ENCODE measurements around the gene FLNC. TPM values are rescaled to one million over a fixed set of nuclear protein-coding genes. Genes with fewer than 3 reads are reported as not detected.
A peak's percentile ranks its signal among the peaks of the same experiment; 100 is the strongest.

FLNC gene
- total and polyA plus RNA-seq, 9 of the 15 experiments (the other 6 are each of a cell fraction or from before 2014, with no cell fraction given): 0.90 to 155 (median 28.8) TPM

- TF ChIP-seq HBP1 (CRISPR knock-in tag; IDR thresholded peaks at IDR 0.05) (no peak), E2F3 (CRISPR knock-in tag; IDR thresholded peaks at IDR 0.05) (no peak; the same call in 1 of the 2 replicates), KDM2B (CRISPR knock-in tag; IDR thresholded peaks at IDR 0.05) (no peak), ELK3 (CRISPR knock-in tag; IDR thresholded peaks at IDR 0.05) (no peak), NEUROD1 (IDR thresholded peaks at IDR 0.05; ENCODE audit: borderline replicate concordance, low read depth, low read length, partially characterized antibody) (no peak), HIVEP1 (CRISPR knock-in tag; IDR thresholded peaks at IDR 0.05) (no peak), JUN (IDR thresholded peaks at IDR 0.05; ENCODE audit: borderline replicate concordance, low read depth, low read length) (peak; percentile 79; the same call in 1 of the 2 replicates), JUN (CRISPR knock-in tag; IDR thresholded peaks at IDR 0.05; ENCODE audit: borderline replicate concordance) (no peak), TBL1XR1 (IDR thresholded peaks at IDR 0.05; ENCODE audit: low read length in 2 of 2) (no peak; a peak in 1 of 4 replicates), E2F6 (IDR thresholded peaks at IDR 0.05; ENCODE audit: borderline replicate concordance in 1 of 2, extremely low read depth in 1 of 2, insufficient read depth in 1 of 2, insufficient read length in 1 of 2, low read depth in 1 of 2, low read length in 1 of 2, poor library complexity in 1 of 2, severe bottlenecking in 1 of 2) (no peak), CGGBP1 (CRISPR knock-in tag; IDR thresholded peaks at IDR 0.05) (no peak), ZFP91 (CRISPR knock-in tag; IDR thresholded peaks at IDR 0.05) (no peak), FOS (IDR thresholded peaks at IDR 0.05; ENCODE audit: extremely low read depth, insufficient read length) (no peak), HDAC6 (IDR thresholded peaks at IDR 0.05; ENCODE audit: low read depth, low read length) (no peak), ZNF280A (IDR thresholded peaks at IDR 0.05; ENCODE audit: low read depth, partially characterized antibody) (no peak), NKRF (IDR thresholded peaks at IDR 0.05; ENCODE audit: borderline replicate concordance) (peak; percentile 33; the same call in 1 of the 2 replicates), ZNF551 (CRISPR knock-in tag; IDR thresholded peaks at IDR 0.05) (no peak)
Observed at GRCh38 chr7:128829391-128830166, 627 bp upstream of the FLNC start (continued).
